Measurements from ENCODE around the gene DMAC2L. TPM values are rescaled to one million over a fixed set of nuclear protein-coding genes. Genes with fewer than 3 reads are reported as not detected.

DMAC2L gene
- total RNA-seq, 2 experiments from 2014 or later, result 10.8 to 13.4 TPM

GRCh38 chr14:50357753-50358395, 45.8 kb downstream of the DMAC2L start:
- Histone ChIP-seq H3K9me3 (ENCODE audit: control insufficient read depth in 1 of 2, insufficient read depth in 1 of 2, low read length in 2 of 2) (peaks cover 0 to 3% of the 10 kb centered on the region in 2 experiments), H3K36me3 (ENCODE audit: insufficient read depth, low read length) (peaks cover 15% of the 10 kb centered on the region), H3K27me3 (ENCODE audit: control insufficient read depth in 1 of 2, insufficient read depth in 2 of 2, low read length in 2 of 2) (no peaks in the 10 kb centered on the region), H3K4me1 (ENCODE audit: insufficient read depth, low read length) (peaks cover 6% of the 10 kb centered on the region), H3K27ac (ENCODE audit: low read depth in 1 of 2, low read length in 2 of 2) (no peak overlapping the region), H3K4me3 (ENCODE audit: low read length) (no peak overlapping the region)
- ATAC-seq (ENCODE audit: poor library complexity) (no peak), DNase-seq (no peak)
- Mint-ChIP-seq H3K27ac (no peak overlapping the region), H3K9me3 (peaks cover 2% of the 10 kb centered on the region), H3K27me3 (no peaks in the 10 kb centered on the region), H3K36me3 (ENCODE audit: low read depth) (peaks cover 52% of the 10 kb centered on the region), H3K4me1 (ENCODE audit: low read depth) (peaks cover 11% of the 10 kb centered on the region), H3K4me3 (no peak overlapping the region)
- CTCF ChIA-PET, result no interaction called here
- intact Hi-C loops (cut with DNase I, micrococcal nuclease), result no loop called here
- no peak for TF ChIP-seq CTCF (IDR thresholded peaks at IDR 0.05)
- POLR2A ChIA-PET, result no interaction called here

- Histone ChIP-seq H3K4me1 (ENCODE audit: insufficient read depth, low read length) (peaks cover 20% of the 10 kb centered on the region), H3K27ac (ENCODE audit: low read depth in 1 of 2, low read length in 2 of 2) (no peak overlapping the region), H3K27me3 (ENCODE audit: control insufficient read depth in 1 of 2, insufficient read depth in 2 of 2, low read length in 2 of 2) (no peaks in the 10 kb centered on the region), H3K36me3 (ENCODE audit: insufficient read depth, low read length) (peaks cover 15% of the 10 kb centered on the region), H3K4me3 (ENCODE audit: low read length) (no peak overlapping the region), H3K9me3 (ENCODE audit: control insufficient read depth in 1 of 2, insufficient read depth in 1 of 2, low read length in 2 of 2) (peaks cover 0 to 3% of the 10 kb centered on the region in 2 experiments)
- DNase-seq, result no peak
- no peak for ATAC-seq (ENCODE audit: poor library complexity)
- Mint-ChIP-seq H3K36me3 (ENCODE audit: low read depth) (peaks cover 55% of the 10 kb centered on the region), H3K27me3 (no peaks in the 10 kb centered on the region), H3K4me1 (ENCODE audit: low read depth) (peaks cover 25% of the 10 kb centered on the region), H3K27ac (peak overlapping the region; percentile 18), H3K9me3 (peaks cover 2% of the 10 kb centered on the region), H3K4me3 (no peak overlapping the region)
- POLR2A ChIA-PET, result no interaction called here
- intact Hi-C loops (cut with DNase I, micrococcal nuclease), result loop anchor here in 1 of 2 experiments (5.0 kb wide), 1 partner anchor 38 kb away; the partner anchor contains the start of gene CDKL1
- TF ChIP-seq CTCF (IDR thresholded peaks at IDR 0.05), result no peak
- CTCF ChIA-PET, result no interaction called here
Observed at GRCh38 chr14:50359631-50360030, 47.5 kb downstream of the DMAC2L start.

- Histone ChIP-seq H3K9me3 (ENCODE audit: control insufficient read depth in 1 of 2, insufficient read depth in 1 of 2, low read length in 2 of 2) (peaks cover 0 to 3% of the 10 kb centered on the region in 2 experiments), H3K36me3 (ENCODE audit: insufficient read depth, low read length) (peaks cover 15% of the 10 kb centered on the region), H3K27me3 (ENCODE audit: control insufficient read depth in 1 of 2, insufficient read depth in 2 of 2, low read length in 2 of 2) (no peaks in the 10 kb centered on the region), H3K4me3 (ENCODE audit: low read length) (no peak overlapping the region), H3K4me1 (ENCODE audit: insufficient read depth, low read length) (peaks cover 21% of the 10 kb centered on the region), H3K27ac (ENCODE audit: low read depth in 1 of 2, low read length in 2 of 2) (no peak overlapping the region)
- peaks cover 55% of the 10 kb centered on the region for H3K36me3 Mint-ChIP-seq (ENCODE audit: low read depth)
- no peak for TF ChIP-seq CTCF (IDR thresholded peaks at IDR 0.05)
- no peaks in the 10 kb centered on the region for H3K27me3 Mint-ChIP-seq
- peaks cover 30% of the 10 kb centered on the region for H3K4me1 Mint-ChIP-seq (ENCODE audit: low read depth)
- POLR2A ChIA-PET, result no interaction called here
- peak overlapping the region; percentile 55 for H3K4me3 Mint-ChIP-seq
- H3K9me3 Mint-ChIP-seq, result peaks cover 2% of the 10 kb centered on the region
- intact Hi-C loops (cut with DNase I, micrococcal nuclease), result loop anchor here in 1 of 2 experiments (5.0 kb wide), 1 partner anchor 37 kb away; the partner anchor contains the start of gene CDKL1
- DNase-seq, result no peak
- ATAC-seq (ENCODE audit: poor library complexity), result no peak
- H3K27ac Mint-ChIP-seq, result peak overlapping the region; percentile 18
- CTCF ChIA-PET, result no interaction called here
Observed at GRCh38 chr14:50360093-50360492, 48.0 kb downstream of the DMAC2L start.

Measured in CD4-positive, alpha-beta T cell (primary cell).